NCI-H2196 treated with DMSO at 0.1 percent for 48 hours (cell line): ENCODE measurements around the gene ST7L.

ENCODE experiments used
- DNase-seq: peaks from one replicate; lab custom pipeline; 2025; ENCODE audit not compliant: unreplicated experiment; lab: John Stamatoyannopoulos, UW

ST7L gene

GRCh38 chr1:112554411-112554810 is 64.5 kb downstream of the ST7L start:
- DNase-seq: no peak

GRCh38 chr1:112549590-112549989 is 69.4 kb downstream of the ST7L start:
- DNase-seq: no peak

GRCh38 chr1:112548547-112548946 is 70.4 kb downstream of the ST7L start:
- no peak for DNase-seq

GRCh38 chr1:112546076-112546475 is 72.9 kb downstream of the ST7L start:
- no peak for DNase-seq

- DNase-seq: no peak
Observed at GRCh38 chr1:112544751-112545150, 74.2 kb downstream of the ST7L start.

GRCh38 chr1:112544011-112544688 is 74.8 kb downstream of the ST7L start:
- no peak for DNase-seq

GRCh38 chr1:112542206-112542973 is 76.6 kb downstream of the ST7L start:
- no peak for DNase-seq

- DNase-seq: no peak
Observed at GRCh38 chr1:112541299-112541698, 77.6 kb downstream of the ST7L start.

- DNase-seq: no peak
Observed at GRCh38 chr1:112540226-112540794, 78.6 kb downstream of the ST7L start.

- DNase-seq: no peak
Observed at GRCh38 chr1:112538883-112539282, 80.1 kb downstream of the ST7L start.

- DNase-seq: no peak
Observed at GRCh38 chr1:112537456-112537855, 81.5 kb downstream of the ST7L start.

GRCh38 chr1:112536561-112536960 is 82.4 kb downstream of the ST7L start:
- no peak for DNase-seq

GRCh38 chr1:112533029-112533428 is 85.9 kb downstream of the ST7L start:
- no peak for DNase-seq

GRCh38 chr1:112532064-112532463 is 86.9 kb downstream of the ST7L start:
- no peak for DNase-seq

- no peak for DNase-seq
Observed at GRCh38 chr1:112530832-112531231, 88.1 kb downstream of the ST7L start.

- no peak for DNase-seq
Observed at GRCh38 chr1:112529301-112529700, 89.6 kb downstream of the ST7L start.

GRCh38 chr1:112528076-112528475 is 90.9 kb downstream of the ST7L start:
- DNase-seq: no peak

GRCh38 chr1:112527266-112528010 is 91.5 kb downstream of the ST7L start:
- DNase-seq: no peak

- DNase-seq: no peak
Observed at GRCh38 chr1:112524986-112525385, 94.0 kb downstream of the ST7L start.

GRCh38 chr1:112524251-112524650 is 94.7 kb downstream of the ST7L start:
- DNase-seq: no peak

GRCh38 chr1:112522621-112523020 is 96.3 kb downstream of the ST7L start:
- DNase-seq: no peak

- no peak for DNase-seq
Observed at GRCh38 chr1:112520166-112520565, 98.8 kb downstream of the ST7L start.
